Measurements from ENCODE around the gene SMAD6. TPM values are rescaled to one million over a fixed set of nuclear protein-coding genes. Genes with fewer than 3 reads are reported as not detected.

The SMAD6 gene
- total and polyA plus RNA-seq, 2 experiments from 2014 or later, result 3.6 to 32.9 TPM

DNA sequence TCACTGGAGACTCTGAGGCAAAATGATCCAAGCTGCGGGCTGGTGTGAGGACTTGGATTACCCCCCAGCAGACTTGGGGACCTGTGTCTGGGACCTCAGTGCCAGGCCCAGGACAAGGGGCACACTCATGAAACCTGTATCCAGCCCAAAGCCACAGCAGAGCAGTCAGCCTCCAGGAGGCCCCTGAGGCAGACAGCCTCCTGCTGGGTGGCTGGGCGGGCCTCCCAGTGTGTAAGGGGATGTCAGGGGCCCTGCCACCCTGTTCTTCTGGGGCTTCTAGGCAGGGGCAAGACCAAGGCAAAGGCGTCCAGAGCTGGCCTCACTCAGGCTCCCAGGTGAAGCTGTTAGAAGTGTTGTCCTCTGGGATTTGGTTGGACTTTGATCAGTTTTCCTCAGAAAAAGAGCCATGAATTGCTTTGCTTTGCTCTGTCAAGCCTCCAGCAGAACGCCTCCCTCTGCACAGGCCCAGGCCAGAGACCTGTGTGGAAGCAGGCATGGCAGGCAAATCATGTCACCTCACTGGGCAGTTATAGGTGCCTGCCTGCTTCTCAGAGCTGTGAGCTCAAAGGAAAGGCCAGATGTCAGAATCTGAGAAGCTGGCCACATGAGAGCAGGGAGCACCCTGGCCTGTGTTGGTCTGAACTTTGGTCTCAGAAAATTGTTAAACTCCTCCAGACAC lies 77.4 kb downstream of the SMAD6 start:
- Histone ChIP-seq H2AFZ (no peak overlapping the region), H3K4me2 (ENCODE audit: unreplicated experiment) (peak overlapping the region; percentile 45), H3K36me3 (ENCODE audit: low read depth) (peaks cover 9% of the 10 kb centered on the region; the same call in 1 of the 2 replicates), H3F3A (ENCODE audit: insufficient read depth) (0 out of 2 replicates have a peak, but pooled peaks cover 24% of the 10 kb centered on the region), H3K9ac (peak overlapping the region; percentile 55), H3K27me3 (replicated peaks; ENCODE audit: insufficient read depth) (no peaks in the 10 kb centered on the region), H3K27ac (peak overlapping the region; percentile 76), H4K20me1 (ENCODE audit: insufficient read depth) (no peaks in the 10 kb centered on the region), H3K79me2 (ENCODE audit: insufficient read depth) (peaks cover 72% of the 10 kb centered on the region), H3K9me3 (ENCODE audit: low read depth) (no peaks in the 10 kb centered on the region), H3K4me3 (no peak overlapping the region), H3K4me1 (ENCODE audit: insufficient read depth) (peaks cover 47% of the 10 kb centered on the region), H3K9me2 (ENCODE audit: insufficient read depth) (no peaks in the 10 kb centered on the region)
- 74 to 84% methylated on average over 4 of the region's 4 CpGs for WGBS, 2 experiments (ENCODE audit: low coverage in 1 of 2, low lambda C conversion rate in 2 of 2, missing lambda C conversion rate in 2 of 2)
- in situ Hi-C loops (cut with MboI), result no loop called here
- DNase-seq, result peak; percentile 31
- TF ChIP-seq EZH2phosphoT487 (IDR thresholded peaks at IDR 0.05; ENCODE audit: insufficient read depth, low read depth), result no peak
- no peak for TF ChIP-seq EZH2 (IDR thresholded peaks at IDR 0.05; ENCODE audit: insufficient read depth, poor library complexity, severe bottlenecking)

DNA sequence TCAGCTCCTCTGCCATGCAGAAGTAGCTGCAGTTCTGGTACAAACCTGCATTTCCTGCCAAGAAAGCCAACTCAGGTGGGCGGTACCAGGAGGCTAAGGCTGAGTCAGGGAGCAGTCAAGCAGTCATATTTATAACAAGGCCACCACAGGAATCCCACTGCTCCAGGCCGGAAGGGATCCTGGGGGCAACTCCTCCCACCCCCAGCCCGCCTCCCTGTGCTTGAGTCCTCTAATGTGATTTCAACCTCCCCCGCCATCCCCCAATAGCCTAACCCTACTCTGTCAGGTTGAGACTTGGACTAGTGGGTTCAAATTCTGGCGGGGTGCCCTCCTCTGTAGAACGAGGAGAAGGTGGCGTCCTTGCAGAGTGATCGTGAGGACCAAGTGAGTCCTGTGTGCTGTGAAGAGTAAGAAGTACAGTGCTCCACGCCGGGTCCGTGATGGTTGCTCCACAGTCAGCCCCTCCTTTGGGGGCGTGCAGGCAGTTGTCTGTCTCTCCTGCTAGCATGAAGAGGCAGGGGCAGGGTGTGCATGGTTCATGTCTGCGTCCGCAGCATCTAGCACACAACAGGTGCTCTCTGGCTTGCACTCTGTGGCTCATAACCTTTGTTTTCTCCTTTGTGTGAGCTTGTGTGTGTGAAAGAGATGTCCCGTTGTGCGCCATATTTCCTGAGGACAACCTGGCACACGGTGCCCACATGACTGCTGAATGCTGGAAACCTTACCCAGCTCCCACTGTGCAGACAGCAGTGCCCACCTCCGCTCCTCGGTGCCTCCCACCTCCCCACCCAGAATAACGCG lies 78.3 kb downstream of the SMAD6 start:
- peaks cover 43% of the 10 kb centered on the region for H3K4me1 ChIP-seq (ENCODE audit: insufficient read depth)
- peak; percentile 94 for DNase-seq
- peaks cover 66% of the 10 kb centered on the region for H3K79me2 ChIP-seq (ENCODE audit: insufficient read depth)
- H2AFZ ChIP-seq, result no peak overlapping the region
- 0 out of 2 replicates have a peak, but pooled peaks cover 24% of the 10 kb centered on the region for H3F3A ChIP-seq (ENCODE audit: insufficient read depth)
- H3K9me2 ChIP-seq (ENCODE audit: insufficient read depth), result no peaks in the 10 kb centered on the region
- H3K4me2 ChIP-seq (ENCODE audit: unreplicated experiment), result peak overlapping the region; percentile 45
- in situ Hi-C loops (cut with MboI), result no loop called here
- H3K27ac ChIP-seq, result peak overlapping the region; percentile 76
- TF ChIP-seq EZH2phosphoT487 (IDR thresholded peaks at IDR 0.05; ENCODE audit: insufficient read depth, low read depth), result no peak
- no peak for TF ChIP-seq EZH2 (IDR thresholded peaks at IDR 0.05; ENCODE audit: insufficient read depth, poor library complexity, severe bottlenecking)
- H3K27me3 ChIP-seq (replicated peaks; ENCODE audit: insufficient read depth), result no peaks in the 10 kb centered on the region
- no peaks in the 10 kb centered on the region for H3K9me3 ChIP-seq (ENCODE audit: low read depth)
- H3K36me3 ChIP-seq (ENCODE audit: low read depth), result peaks cover 9% of the 10 kb centered on the region; the same call in 1 of the 2 replicates
- no peak overlapping the region for H3K4me3 ChIP-seq
- WGBS, 2 experiments (ENCODE audit: low coverage in 1 of 2, low lambda C conversion rate in 2 of 2, missing lambda C conversion rate in 2 of 2), result 76 to 82% methylated on average over 19 to 21 of the region's 21 CpGs
- peak overlapping the region; percentile 55 for H3K9ac ChIP-seq
- H4K20me1 ChIP-seq (ENCODE audit: insufficient read depth), result no peaks in the 10 kb centered on the region

GRCh38 chr15:66780973-66781718 lies 79.1 kb downstream of the SMAD6 start:
- H3K9me3 ChIP-seq (ENCODE audit: low read depth), result no peaks in the 10 kb centered on the region
- TF ChIP-seq EZH2phosphoT487 (IDR thresholded peaks at IDR 0.05; ENCODE audit: insufficient read depth, low read depth) (no peak), EZH2 (IDR thresholded peaks at IDR 0.05; ENCODE audit: insufficient read depth, poor library complexity, severe bottlenecking) (no peak)
- no peaks in the 10 kb centered on the region for H3K9me2 ChIP-seq (ENCODE audit: insufficient read depth)
- no peak overlapping the region for H3K9ac ChIP-seq
- 97% methylated on average over 51 to 73 of the region's 73 CpGs for WGBS, 2 experiments (ENCODE audit: low coverage in 1 of 2, low lambda C conversion rate in 2 of 2, missing lambda C conversion rate in 2 of 2)
- no peak overlapping the region for H3K4me2 ChIP-seq (ENCODE audit: unreplicated experiment)
- no peaks in the 10 kb centered on the region for H4K20me1 ChIP-seq (ENCODE audit: insufficient read depth)
- H3K36me3 ChIP-seq (ENCODE audit: low read depth), result peaks cover 9% of the 10 kb centered on the region; the same call in 1 of the 2 replicates
- H3K27me3 ChIP-seq (replicated peaks; ENCODE audit: insufficient read depth), result no peaks in the 10 kb centered on the region
- H3K4me1 ChIP-seq (ENCODE audit: insufficient read depth), result peaks cover 43% of the 10 kb centered on the region
- in situ Hi-C loops (cut with MboI), result no loop called here
- H3F3A ChIP-seq (ENCODE audit: insufficient read depth), result 0 out of 2 replicates have a peak, but pooled peaks cover 16% of the 10 kb centered on the region
- H2AFZ ChIP-seq, result no peak overlapping the region
- no peak overlapping the region for H3K27ac ChIP-seq
- H3K79me2 ChIP-seq (ENCODE audit: insufficient read depth), result peaks cover 58% of the 10 kb centered on the region
- H3K4me3 ChIP-seq, result no peak overlapping the region
- DNase-seq, result no peak

GRCh38 chr15:66782785-66783184 lies 80.7 kb downstream of the SMAD6 start:
- in situ Hi-C loops (cut with MboI), result no loop called here
- 66 to 76% methylated on average over 3 of the region's 3 CpGs for WGBS, 2 experiments (ENCODE audit: low coverage in 1 of 2, low lambda C conversion rate in 2 of 2, missing lambda C conversion rate in 2 of 2)
- no peak overlapping the region for H3K4me3 ChIP-seq
- H3K4me2 ChIP-seq (ENCODE audit: unreplicated experiment), result no peak overlapping the region
- H3K9me3 ChIP-seq (ENCODE audit: low read depth), result no peaks in the 10 kb centered on the region
- peaks cover 9% of the 10 kb centered on the region; the same call in 1 of the 2 replicates for H3K36me3 ChIP-seq (ENCODE audit: low read depth)
- no peaks in the 10 kb centered on the region for H3K9me2 ChIP-seq (ENCODE audit: insufficient read depth)
- 0 out of 2 replicates have a peak, but pooled peaks cover 18% of the 10 kb centered on the region for H3F3A ChIP-seq (ENCODE audit: insufficient read depth)
- peaks cover 42% of the 10 kb centered on the region for H3K79me2 ChIP-seq (ENCODE audit: insufficient read depth)
- TF ChIP-seq EZH2phosphoT487 (IDR thresholded peaks at IDR 0.05; ENCODE audit: insufficient read depth, low read depth), result no peak
- no peak for TF ChIP-seq EZH2 (IDR thresholded peaks at IDR 0.05; ENCODE audit: insufficient read depth, poor library complexity, severe bottlenecking)
- no peak overlapping the region for H3K9ac ChIP-seq
- H3K27ac ChIP-seq, result no peak overlapping the region
- peaks cover 39% of the 10 kb centered on the region for H3K4me1 ChIP-seq (ENCODE audit: insufficient read depth)
- no peaks in the 10 kb centered on the region for H3K27me3 ChIP-seq (replicated peaks; ENCODE audit: insufficient read depth)
- H4K20me1 ChIP-seq (ENCODE audit: insufficient read depth), result no peaks in the 10 kb centered on the region
- H2AFZ ChIP-seq, result no peak overlapping the region
- no peak for DNase-seq
